ENCODE data around the gene PRRC2C. TPM values are rescaled to one million over a fixed set of nuclear protein-coding genes. Genes with fewer than 3 reads are reported as not detected.

PRRC2C gene
- total RNA-seq, 1 experiment from 2014 or later, result 222 TPM

- intact Hi-C loops (cut with micrococcal nuclease; ENCODE audit: unreplicated experiment), result no loop called here
- Histone ChIP-seq H3K27ac (ENCODE audit: low read depth, low read length, poor library complexity, severe bottlenecking) (no peak overlapping the region), H3K4me1 (ENCODE audit: insufficient read depth, low read length, poor library complexity, severe bottlenecking) (no peaks in the 10 kb centered on the region), H3K9me3 (ENCODE audit: low read depth, low read length, poor library complexity, severe bottlenecking) (no peaks in the 10 kb centered on the region), H3K36me3 (ENCODE audit: insufficient read depth, low read length, poor library complexity, severe bottlenecking) (peaks cover 87% of the 10 kb centered on the region), H3K27me3 (replicated peaks; ENCODE audit: insufficient read depth, low read depth, low read length, poor library complexity) (no peaks in the 10 kb centered on the region), H3K4me3 (ENCODE audit: low read depth, low read length, poor library complexity, severe bottlenecking) (no peak overlapping the region)
- ChIA-PET CTCF (no interaction called here), POLR2A (ENCODE audit: low non-redundant PET) (no interaction called here)
- no peak for DNase-seq (ENCODE audit: low spot score)
- TF ChIP-seq EZH2 (IDR thresholded peaks at IDR 0.05; ENCODE audit: borderline replicate concordance, low read depth, low read length, poor library complexity, severe bottlenecking), result no peak
- TF ChIP-seq CTCF (conservative IDR thresholded peaks at IDR 0.05; ENCODE audit: low read depth, low read length), result no peak
- no TSS peak for BruUV-seq (replicated peaks)
Measured at GRCh38 chr1:171583591-171584201, 98.4 kb downstream of the PRRC2C start.

GRCh38 chr1:171585715-171586114, 100.4 kb downstream of the PRRC2C start:
- ChIA-PET CTCF (no interaction called here), POLR2A (ENCODE audit: low non-redundant PET) (no interaction called here)
- Histone ChIP-seq H3K36me3 (ENCODE audit: insufficient read depth, low read length, poor library complexity, severe bottlenecking) (peaks cover 85% of the 10 kb centered on the region), H3K27ac (ENCODE audit: low read depth, low read length, poor library complexity, severe bottlenecking) (no peak overlapping the region), H3K4me3 (ENCODE audit: low read depth, low read length, poor library complexity, severe bottlenecking) (no peak overlapping the region), H3K9me3 (ENCODE audit: low read depth, low read length, poor library complexity, severe bottlenecking) (no peaks in the 10 kb centered on the region), H3K27me3 (replicated peaks; ENCODE audit: insufficient read depth, low read depth, low read length, poor library complexity) (no peaks in the 10 kb centered on the region), H3K4me1 (ENCODE audit: insufficient read depth, low read length, poor library complexity, severe bottlenecking) (peaks cover 4% of the 10 kb centered on the region)
- BruUV-seq (replicated peaks), result no TSS peak
- intact Hi-C loops (cut with micrococcal nuclease; ENCODE audit: unreplicated experiment), result no loop called here
- TF ChIP-seq CTCF (conservative IDR thresholded peaks at IDR 0.05; ENCODE audit: low read depth, low read length) (no peak), EZH2 (IDR thresholded peaks at IDR 0.05; ENCODE audit: borderline replicate concordance, low read depth, low read length, poor library complexity, severe bottlenecking) (no peak)
- no peak for DNase-seq (ENCODE audit: low spot score)

GRCh38 chr1:171588230-171588629, 102.9 kb downstream of the PRRC2C start:
- ChIA-PET POLR2A (ENCODE audit: low non-redundant PET) (no interaction called here), CTCF (no interaction called here)
- H3K9me3 ChIP-seq (ENCODE audit: low read depth, low read length, poor library complexity, severe bottlenecking), result no peaks in the 10 kb centered on the region
- BruUV-seq (replicated peaks), result no TSS peak
- H3K27ac ChIP-seq (ENCODE audit: low read depth, low read length, poor library complexity, severe bottlenecking), result no peak overlapping the region
- peaks cover 88% of the 10 kb centered on the region for H3K36me3 ChIP-seq (ENCODE audit: insufficient read depth, low read length, poor library complexity, severe bottlenecking)
- H3K4me1 ChIP-seq (ENCODE audit: insufficient read depth, low read length, poor library complexity, severe bottlenecking), result peaks cover 4% of the 10 kb centered on the region
- intact Hi-C loops (cut with micrococcal nuclease; ENCODE audit: unreplicated experiment), result no loop called here
- no peak overlapping the region for H3K4me3 ChIP-seq (ENCODE audit: low read depth, low read length, poor library complexity, severe bottlenecking)
- no peak for DNase-seq (ENCODE audit: low spot score)
- no peaks in the 10 kb centered on the region for H3K27me3 ChIP-seq (replicated peaks; ENCODE audit: insufficient read depth, low read depth, low read length, poor library complexity)
- no peak for TF ChIP-seq EZH2 (IDR thresholded peaks at IDR 0.05; ENCODE audit: borderline replicate concordance, low read depth, low read length, poor library complexity, severe bottlenecking)
- TF ChIP-seq CTCF (conservative IDR thresholded peaks at IDR 0.05; ENCODE audit: low read depth, low read length), result no peak

Data from A673 (cell line).